Astrocyte (in vitro differentiated cells and primary cell): ENCODE results near the gene AKTIP. TPM values are rescaled to one million over a fixed set of nuclear protein-coding genes. Genes with fewer than 3 reads are reported as not detected.

Source experiments
- total RNA-seq: library from RNA; stranded (reverse); gene quantifications from 2 replicates; pipeline ENCODE4 v1.2.1, GENCODE V29; 2021

Gene AKTIP
- total RNA-seq, 1 donor from 2014 or later, result 25.0 TPM

Other genes with a start within 250 kb of the AKTIP start
- 23.2 and 24.4 TPM in 2 replicates for gene RBL2, start 68.7 kb downstream of the AKTIP start, total RNA-seq
- 16.8 and 18.1 TPM in 2 replicates for gene RPGRIP1L, start 200.7 kb upstream of the AKTIP start, total RNA-seq
- 73.1 and 80.1 TPM in 2 replicates for gene FTO, start 200.9 kb upstream of the AKTIP start, total RNA-seq